D341Med (cell line): ENCODE results near the gene KDM4C.
"Not testable (repeated sequence)": the region's sequence is repeated elsewhere in the genome, so short reads cannot be mapped to it uniquely, and the experiment has no call there.

Experiments used
- DNase-seq: peaks from one replicate; pipeline ENCODE4 v3.0.0; 2012; ENCODE audit warnings: low spot score

Gene KDM4C

GRCh38 chr9:7171396-7172153 lies 413.8 kb downstream of the KDM4C start:
- no peak for DNase-seq

GRCh38 chr9:7172154-7173115 lies 414.7 kb downstream of the KDM4C start:
- no peak for DNase-seq

- DNase-seq: no peak
Measured at GRCh38 chr9:7173139-7173538, 415.4 kb downstream of the KDM4C start.

- no peak for DNase-seq
Measured at GRCh38 chr9:7174301-7174700, 416.5 kb downstream of the KDM4C start.

GRCh38 chr9:7174884-7175283 lies 417.1 kb downstream of the KDM4C start:
- DNase-seq: peak; percentile 40

- DNase-seq: no peak
Measured at GRCh38 chr9:7176561-7176960, 418.8 kb downstream of the KDM4C start.

- DNase-seq: no peak
Measured at GRCh38 chr9:7177383-7177782, 419.6 kb downstream of the KDM4C start.

- DNase-seq: no peak
Measured at GRCh38 chr9:7178729-7179128, 421.0 kb downstream of the KDM4C start.

- DNase-seq: no peak
Measured at GRCh38 chr9:7180247-7180646, 422.5 kb downstream of the KDM4C start.

GRCh38 chr9:7183139-7183538 lies 425.4 kb downstream of the KDM4C start:
- DNase-seq: not testable (repeated sequence)

- DNase-seq: no peak
Measured at GRCh38 chr9:7185612-7186011, 427.8 kb downstream of the KDM4C start.

GRCh38 chr9:7186175-7186574 lies 428.4 kb downstream of the KDM4C start:
- DNase-seq: no peak

- no peak for DNase-seq
Measured at GRCh38 chr9:7192266-7192665, 434.5 kb downstream of the KDM4C start.

- no peak for DNase-seq
Measured at GRCh38 chr9:7195526-7195925, 437.8 kb downstream of the KDM4C start.

GRCh38 chr9:7196467-7196866 lies 438.7 kb downstream of the KDM4C start:
- DNase-seq: no peak

GRCh38 chr9:7201196-7201595 lies 443.4 kb downstream of the KDM4C start:
- DNase-seq: no peak

GRCh38 chr9:7205806-7206205 lies 448.0 kb downstream of the KDM4C start:
- no peak for DNase-seq

- DNase-seq: no peak
Measured at GRCh38 chr9:7206221-7206758, 448.5 kb downstream of the KDM4C start.

GRCh38 chr9:7209016-7209715 lies 451.4 kb downstream of the KDM4C start:
- DNase-seq: no peak

- no peak for DNase-seq
Measured at GRCh38 chr9:7209990-7210389, 452.2 kb downstream of the KDM4C start.

GRCh38 chr9:7210854-7211637 lies 453.3 kb downstream of the KDM4C start:
- no peak for DNase-seq
